PC-9 (cell line): ENCODE results near the gene BAK1.

Experiments
- CTCF ChIP-seq: fragments of 200-600 bp; sonication (generic); conservative IDR thresholded peaks from 2 replicates; pipeline ENCODE4 v1.6.1; 2017; ENCODE audit warnings: mixed run types, antibody characterized with exemption, mild to moderate bottlenecking, moderate library complexity
- EZH2 ChIP-seq: fragments of 200-600 bp; sonication (generic); IDR thresholded peaks from 2 replicates; pipeline ENCODE4 v1.8.0; 2017; ENCODE audit warnings: antibody characterized with exemption, low read depth

- TF ChIP-seq CTCF (no peak), EZH2 (no peak)
Observed at GRCh38 chr6:33623895-33624381, 43.9 kb upstream of the BAK1 start.
